ENCODE data around the gene C5orf58.

GRCh38 chr5:170184737-170185136 is 48.0 kb upstream of the C5orf58 start:
- TF ChIP-seq CTCF (IDR thresholded peaks at IDR 0.05; ENCODE audit: insufficient read depth, low read depth, low read length) (no peak), EZH2 (IDR thresholded peaks at IDR 0.05; ENCODE audit: insufficient read depth, low read length) (no peak)
